HG03097 (cell line): ENCODE results near the gene MSI2.

ENCODE experiments used
- ATAC-seq: cut with Tn5 transposase; IDR thresholded peaks from one replicate; pipeline ENCODE4 v1.9.1; 2021; ENCODE audit not compliant: unreplicated experiment, low FRiP score

MSI2 gene

GRCh38 chr17:57544834-57545463 is 288.6 kb downstream of the MSI2 start:
- ATAC-seq: no peak

- ATAC-seq: no peak
Measured at GRCh38 chr17:57545731-57546342, 289.5 kb downstream of the MSI2 start.

DNA sequence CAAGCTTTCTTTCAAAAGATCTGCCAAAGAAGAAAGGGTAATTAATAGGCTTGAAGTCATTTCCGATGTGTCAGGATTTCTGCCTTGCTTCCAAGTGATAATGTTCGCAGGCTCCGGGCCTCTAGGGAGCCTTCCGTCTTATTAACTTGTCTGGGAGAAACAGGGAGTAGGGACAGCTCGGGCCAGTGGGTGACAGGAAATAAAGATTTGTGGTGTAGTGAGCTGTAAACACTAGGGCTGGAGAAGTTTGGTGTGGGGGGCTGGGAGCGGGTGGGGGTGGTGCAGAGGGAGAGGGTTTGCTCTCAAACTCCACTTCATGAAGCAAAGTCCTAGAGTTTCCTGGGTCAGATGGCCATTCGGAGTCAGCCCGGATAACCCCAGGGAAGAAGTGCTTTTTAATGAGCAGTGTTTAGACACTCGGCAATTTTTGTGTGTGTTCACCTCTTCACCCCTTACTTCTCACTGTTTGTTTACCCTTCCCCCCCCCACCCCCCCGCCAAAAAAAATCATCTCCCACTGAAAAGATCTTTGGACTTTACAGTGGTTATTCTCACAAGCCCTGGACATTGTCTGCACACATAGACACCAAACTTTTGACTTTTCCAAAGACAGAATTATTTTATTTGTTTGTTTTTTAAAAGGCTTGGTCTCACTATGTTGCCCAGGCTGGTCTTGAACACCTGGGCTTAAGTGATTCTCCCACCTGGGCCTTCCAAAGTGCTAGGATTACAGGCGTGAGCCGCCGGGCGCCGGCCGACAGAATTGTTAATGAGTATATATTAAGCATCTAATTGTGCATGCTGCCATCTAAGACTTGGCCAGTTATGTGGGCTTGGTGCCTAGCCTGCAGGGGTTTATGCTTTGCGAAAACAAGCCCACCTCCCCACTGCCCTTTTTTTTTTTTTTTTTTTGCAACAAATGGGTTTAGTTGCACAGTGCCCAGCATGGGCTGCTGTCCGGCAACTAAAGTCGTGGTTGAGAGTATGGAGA is 292.4 kb downstream of the MSI2 start:
- ATAC-seq: no peak

DNA sequence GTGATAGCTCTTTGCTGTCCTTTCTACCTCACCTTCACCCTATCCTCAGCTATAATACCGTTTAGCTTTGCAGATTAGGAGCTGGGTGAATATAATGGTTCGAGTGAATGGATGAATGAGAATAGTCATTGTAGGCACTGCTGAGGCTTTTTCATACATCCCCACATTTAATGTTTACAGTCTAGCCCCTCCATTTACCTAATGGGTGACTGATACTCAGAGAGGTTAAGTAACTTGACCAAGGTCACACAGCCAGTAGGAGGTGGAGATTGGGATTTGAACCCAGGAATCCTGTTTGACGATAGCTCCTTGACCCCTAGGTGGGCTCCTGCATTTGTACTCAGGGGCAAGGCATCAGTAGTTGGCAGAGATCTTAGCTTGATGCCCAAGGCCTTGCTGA is 293.1 kb downstream of the MSI2 start:
- ATAC-seq: no peak

DNA sequence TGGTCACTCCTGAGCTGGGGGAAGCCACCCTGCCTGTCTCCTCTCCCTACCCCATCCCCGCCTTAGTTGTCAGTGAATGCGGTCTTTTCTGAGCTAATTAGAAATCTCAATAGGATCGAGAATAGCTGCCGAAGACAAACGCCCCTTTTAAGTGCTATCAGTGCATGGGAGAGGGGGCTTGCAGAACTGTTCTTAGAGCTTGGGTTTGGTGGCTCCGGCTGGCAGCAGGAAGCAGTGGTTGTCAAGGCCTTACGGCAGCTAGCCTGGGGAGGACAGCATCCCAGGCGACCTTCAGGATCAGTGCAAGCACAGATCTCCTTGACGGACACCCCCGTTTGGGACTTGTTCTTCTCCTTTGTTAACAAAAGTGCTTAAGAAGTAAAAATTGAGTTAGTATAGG is 293.7 kb downstream of the MSI2 start:
- no peak for ATAC-seq

GRCh38 chr17:57550668-57551315 is 294.5 kb downstream of the MSI2 start:
- no peak for ATAC-seq

DNA sequence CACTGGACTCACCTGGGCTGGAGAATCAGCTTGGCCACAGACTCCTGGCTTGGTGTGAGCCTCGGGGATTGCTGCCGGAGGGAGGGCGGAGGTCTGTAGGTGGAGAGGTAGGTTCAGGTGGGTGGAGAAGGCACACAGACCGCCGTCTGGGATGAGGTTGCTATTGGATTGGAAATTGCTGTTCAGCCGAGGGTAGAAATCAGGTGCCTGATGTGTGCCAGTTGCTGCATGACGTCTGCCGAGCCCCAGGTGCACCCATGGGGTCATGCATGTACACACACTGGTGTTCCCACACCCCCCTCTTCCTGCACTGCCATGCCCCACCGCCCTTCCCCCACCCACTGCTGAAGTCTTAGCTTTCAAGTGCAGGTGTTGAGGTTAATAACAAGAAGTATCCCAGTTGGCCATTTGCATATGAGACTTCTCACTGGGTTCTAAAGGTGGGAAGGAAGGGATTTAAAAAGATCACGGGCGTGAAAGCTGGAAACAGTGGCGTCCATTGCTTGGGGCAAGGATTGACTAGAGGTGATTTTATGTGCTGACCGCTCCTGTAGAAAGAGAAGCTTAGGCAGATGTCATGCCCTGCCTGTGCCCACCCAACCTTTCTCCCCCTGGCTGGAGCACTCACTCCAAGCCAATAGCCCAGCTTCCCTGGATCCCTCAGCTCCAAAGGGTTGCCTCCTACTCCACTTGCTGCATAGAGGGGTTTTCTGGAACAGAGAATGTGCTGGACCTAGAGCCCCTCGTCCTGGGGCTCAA is 295.2 kb downstream of the MSI2 start:
- peak; percentile 56 for ATAC-seq

DNA sequence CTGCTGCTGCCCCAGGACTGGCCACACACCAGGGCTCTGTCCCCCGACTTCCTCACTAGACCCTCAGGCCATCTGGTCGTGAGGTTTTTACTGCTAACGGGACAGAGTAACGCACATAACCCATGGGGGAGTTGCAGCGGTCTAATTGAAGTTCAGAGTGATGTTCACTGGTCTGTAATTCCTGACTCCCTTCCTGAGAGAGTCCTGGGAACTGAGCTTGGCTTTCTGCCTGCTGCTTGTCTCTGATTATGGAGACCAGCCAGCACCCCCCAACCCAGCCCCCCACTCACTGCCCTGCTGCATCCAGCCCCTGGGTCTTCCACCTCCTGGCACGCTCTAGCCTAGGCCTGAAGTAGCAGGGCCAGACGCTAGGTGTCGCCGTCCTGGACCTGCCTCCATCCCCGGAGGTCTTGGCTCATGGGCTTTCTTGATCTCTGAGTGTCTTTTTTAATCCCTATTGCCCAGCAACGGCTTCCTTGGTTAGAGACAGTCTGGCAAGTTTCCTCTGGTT is 295.8 kb downstream of the MSI2 start:
- ATAC-seq: peak; percentile 29

DNA sequence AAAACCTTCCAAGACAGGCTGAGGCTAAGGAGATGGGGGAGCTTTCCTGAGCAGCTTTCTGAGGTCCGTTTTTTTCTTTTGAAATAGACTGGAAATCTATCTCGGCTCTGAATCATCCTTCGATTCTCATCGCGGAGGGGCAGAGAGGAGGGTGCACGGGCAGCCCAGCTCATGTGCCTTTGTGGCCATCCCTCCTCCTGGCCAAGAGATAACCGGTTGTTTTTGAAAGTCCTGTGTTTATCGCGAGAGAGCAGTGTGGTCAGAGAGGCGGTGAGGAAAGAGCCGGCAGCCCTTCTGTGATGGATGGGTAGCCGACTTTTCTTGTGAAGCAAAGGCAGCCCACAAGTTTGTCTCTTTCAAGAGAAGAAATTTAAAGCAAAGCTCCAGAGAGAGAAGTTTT is 297.2 kb downstream of the MSI2 start:
- no peak for ATAC-seq

DNA sequence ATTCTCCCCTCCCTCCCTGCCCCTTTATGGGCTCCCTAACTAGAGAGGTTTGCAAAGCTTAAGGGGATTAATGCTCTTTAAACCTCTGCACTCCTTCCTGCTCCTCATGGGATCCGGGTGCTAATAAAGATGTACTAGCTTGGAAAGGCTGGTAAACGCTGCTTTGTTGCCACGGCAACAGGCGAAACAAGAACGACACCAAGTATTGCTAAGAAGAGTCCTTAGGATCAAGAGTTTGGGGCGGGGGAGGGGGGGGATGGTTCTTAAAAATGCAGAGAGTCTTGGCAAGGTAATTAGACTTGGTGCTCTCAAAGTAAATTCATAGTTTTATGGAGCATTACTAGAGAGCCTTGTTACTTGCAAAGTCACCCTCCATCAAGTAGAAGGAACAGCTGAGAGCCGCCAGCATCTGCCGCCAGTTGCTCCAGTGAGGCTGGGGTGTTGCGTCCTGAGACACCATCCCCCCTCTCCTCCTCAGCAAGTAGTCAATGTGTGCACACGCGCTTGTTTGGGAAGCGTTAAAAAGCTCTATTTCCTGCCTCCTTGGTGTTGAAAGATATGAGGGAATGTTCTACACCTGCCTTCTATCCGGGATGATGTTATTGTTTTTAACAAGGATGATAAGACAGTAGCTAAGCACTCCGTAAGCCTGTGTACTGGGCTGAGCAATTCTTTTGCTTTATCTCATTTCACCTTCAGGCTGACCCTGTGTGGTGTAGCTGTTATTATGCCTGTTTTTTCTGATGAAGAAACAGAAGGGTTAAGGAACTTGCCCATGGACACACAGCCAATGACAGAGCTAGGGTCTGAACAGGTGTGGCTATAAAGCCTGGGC is 297.9 kb downstream of the MSI2 start:
- no peak for ATAC-seq

DNA sequence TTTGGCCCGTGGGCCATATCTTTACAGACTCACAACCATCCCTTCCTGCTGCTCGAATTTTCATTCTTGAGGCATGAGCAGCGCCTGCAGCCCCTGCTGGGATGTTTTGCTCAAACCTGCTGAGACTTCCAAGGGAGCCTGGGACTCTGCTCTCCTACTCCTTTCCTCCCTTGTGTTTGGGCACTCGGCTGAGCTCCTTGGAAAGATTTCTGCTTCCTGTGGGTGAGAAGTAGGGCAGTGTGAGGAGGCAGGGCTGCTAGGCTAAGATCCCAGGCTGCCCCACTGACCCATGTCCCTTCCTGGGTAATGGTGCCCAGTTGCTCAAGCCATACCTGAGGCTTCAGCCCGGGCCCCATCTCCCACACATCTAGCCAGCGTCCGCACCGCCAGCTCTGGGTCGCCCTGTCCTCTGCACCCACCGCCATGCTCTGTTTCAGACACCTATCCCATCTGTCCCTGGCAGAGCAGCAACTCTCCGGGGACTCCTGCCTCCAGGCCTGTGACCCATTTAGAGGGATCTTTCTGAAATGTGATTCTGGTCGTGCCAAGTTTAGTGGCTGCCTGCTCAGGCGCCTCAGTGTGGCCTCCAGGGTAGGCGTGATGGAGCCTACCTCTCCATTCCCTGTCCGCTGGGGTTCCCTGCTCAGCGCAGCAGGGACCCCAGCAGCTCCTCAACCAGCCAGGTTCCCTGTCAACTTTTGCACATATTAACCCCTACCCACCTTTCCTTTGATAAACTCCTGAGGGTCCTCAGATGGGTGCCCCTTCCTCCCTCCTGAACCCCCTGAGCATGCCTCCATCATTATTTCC is 298.7 kb downstream of the MSI2 start:
- ATAC-seq: no peak

- ATAC-seq: no peak
Measured at GRCh38 chr17:57555636-57556175, 299.4 kb downstream of the MSI2 start.

DNA sequence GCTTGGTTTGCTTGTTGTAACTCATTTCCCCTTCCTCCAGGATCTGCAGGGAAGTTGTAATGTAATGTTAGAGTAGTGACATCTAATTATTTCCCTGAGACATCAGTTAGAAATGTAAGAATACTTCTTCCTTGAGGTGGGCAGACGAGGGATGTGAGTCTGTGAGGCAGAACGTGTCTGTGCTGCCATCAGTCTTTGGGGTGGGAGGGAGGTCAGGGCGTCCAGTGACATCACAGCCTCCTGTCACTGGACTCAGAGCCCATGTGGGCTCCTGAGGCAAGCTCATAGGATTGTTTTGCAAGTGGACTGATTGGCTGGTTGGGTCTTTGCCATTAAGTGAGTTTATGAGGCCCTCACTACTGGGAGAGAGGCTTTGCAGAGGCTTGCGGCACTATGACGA is 300.0 kb downstream of the MSI2 start:
- no peak for ATAC-seq

DNA sequence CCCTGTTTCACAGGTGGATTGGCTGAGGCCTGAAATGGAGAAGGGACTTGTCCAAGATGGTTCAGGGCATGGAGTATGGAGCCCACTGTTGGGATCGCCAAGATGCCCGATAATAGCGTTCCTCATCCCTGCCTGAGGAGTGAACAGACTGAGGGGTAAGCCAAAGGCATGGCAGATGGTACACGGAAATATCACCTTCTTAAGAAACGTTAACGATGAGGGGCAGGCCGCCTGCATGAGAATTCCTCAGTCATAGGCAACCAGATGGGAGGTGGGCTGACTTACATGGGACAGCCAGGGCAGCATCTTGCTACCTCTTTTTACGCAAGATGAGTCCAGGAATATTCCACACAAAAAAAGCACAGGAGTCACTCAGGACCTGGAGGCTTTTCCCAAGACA is 300.7 kb downstream of the MSI2 start:
- no peak for ATAC-seq

DNA sequence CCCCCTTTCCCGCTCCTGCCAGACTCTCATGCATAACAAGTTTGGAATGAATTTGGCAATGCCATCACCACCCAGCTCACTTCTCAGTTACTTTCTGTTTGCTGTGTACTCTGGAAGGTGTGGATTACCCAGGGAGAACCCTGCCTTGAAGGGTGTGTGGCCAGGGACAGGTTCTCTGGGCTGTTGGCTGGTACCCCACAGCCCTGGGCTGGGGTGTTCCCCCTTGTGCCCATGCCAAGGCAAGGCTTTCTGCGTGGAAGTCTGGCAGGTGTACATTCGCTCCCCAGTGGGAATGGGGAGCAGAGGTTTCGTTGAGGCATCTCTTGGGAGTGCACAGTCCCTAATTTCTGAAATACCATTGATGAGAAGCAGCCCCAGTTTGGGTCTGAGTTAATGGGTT is 301.1 kb downstream of the MSI2 start:
- ATAC-seq: no peak

DNA sequence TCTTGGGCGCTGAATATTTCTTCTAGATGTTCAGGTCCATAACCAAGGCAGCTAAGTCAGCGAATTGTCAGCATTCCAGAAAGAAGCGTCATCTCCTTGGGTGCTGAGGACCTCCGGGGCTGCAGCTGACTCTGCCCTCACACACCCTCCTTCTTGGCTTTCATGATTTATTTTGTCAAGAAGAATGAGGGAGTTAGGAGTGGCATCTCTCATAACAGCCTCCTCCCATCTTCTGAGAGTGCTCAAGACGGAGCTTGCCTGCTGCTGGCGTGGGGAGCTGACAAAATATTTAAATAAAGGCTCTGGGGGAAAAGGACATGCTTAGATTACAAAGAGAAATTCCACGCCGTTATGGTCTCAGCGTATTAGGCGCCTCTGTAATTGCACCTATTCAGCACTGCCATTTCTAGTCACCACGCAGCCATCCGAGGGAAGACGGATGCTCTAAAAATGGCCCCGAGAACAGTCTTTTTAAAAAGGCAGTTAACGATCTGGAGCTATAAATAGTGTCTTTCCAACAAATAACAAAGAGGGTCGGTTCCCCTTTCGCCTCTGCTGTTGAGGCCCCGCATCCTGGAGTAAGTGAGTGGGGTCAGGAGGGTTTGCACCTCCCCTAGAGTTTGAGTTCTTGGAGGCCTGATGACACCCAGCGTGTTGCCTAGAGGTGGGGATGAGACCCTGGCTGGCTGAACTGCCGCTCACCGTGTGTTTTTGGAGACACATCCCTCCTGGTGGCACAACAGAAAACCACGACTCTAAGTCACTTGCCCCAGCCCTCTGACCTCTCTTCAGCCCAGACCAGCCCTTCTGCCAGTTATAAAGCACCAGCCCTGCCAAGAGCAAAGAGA is 301.7 kb downstream of the MSI2 start:
- no peak for ATAC-seq

GRCh38 chr17:57559226-57559625 is 302.9 kb downstream of the MSI2 start:
- ATAC-seq: no peak
